Tibial nerve (tissue), 4 donors: ENCODE data around the gene THSD4. TPM values are rescaled to one million over a fixed set of nuclear protein-coding genes. Genes with fewer than 3 reads are reported as not detected.

ENCODE experiments used
- DNase-seq, 2 donors: peaks; one replicate each; pipeline ENCODE4 v3.0.0-alpha.2; 2019; ENCODE audit warnings: low spot score in 2 of 2
- H3K27ac ChIP-seq, 4 donors: fragments of 200-600 bp; sonication (generic) in 3 of 4; one replicate each; pipeline ENCODE4 v1.5.1; 2017 to 2019; ENCODE audit warnings: mild to moderate bottlenecking in 1 of 4
- H3K27me3 ChIP-seq, 2 donors: fragments of 200-600 bp; sonication (generic) in 1 of 2; one replicate each; pipeline versions ENCODE4 v1.5.1 to v1.6.0; 2017 to 2019
- H3K36me3 ChIP-seq, 3 donors: fragments of 200-600 bp; sonication (generic); one replicate each; pipeline ENCODE4 v1.5.1; 2018 to 2019
- H3K4me1 ChIP-seq, 4 donors: fragments of 200-600 bp; sonication (generic) in 3 of 4; one replicate each; pipeline ENCODE4 v1.5.1; 2017 to 2019
- H3K4me3 ChIP-seq, 4 donors: fragments of 200-600 bp; sonication (generic) in 3 of 4; one replicate each; pipeline ENCODE4 v1.5.1; 2017 to 2019; ENCODE audit warnings: mild to moderate bottlenecking in 1 of 4, moderate library complexity in 1 of 4
- H3K9me3 ChIP-seq, 4 donors: fragments of 200-600 bp; sonication (generic) in 3 of 4; one replicate each; pipeline ENCODE4 v1.5.1; 2017 to 2019
- CTCF ChIP-seq, 5 experiments: fragments of 200-600 bp in 3 of 5; fragments of 450-650 bp in 2 of 5; sonication (generic) in 3 of 5; IDR thresholded peaks; one replicate each; pipeline ENCODE4 v1.5.1; 2016 to 2019; ENCODE audit warnings: antibody characterized with exemption in 5 of 5, mild to moderate bottlenecking in 3 of 5, moderate library complexity in 2 of 5
- EP300 ChIP-seq, 2 donors: sonication (generic); formaldehyde crosslinking; IDR thresholded peaks; one replicate each; pipeline ENCODE4 v1.6.1; 2017; ENCODE audit warnings: antibody characterized with exemption in 2 of 2, mild to moderate bottlenecking in 1 of 2
- POLR2A ChIP-seq, 2 donors: fragments of 450-650 bp; IDR thresholded peaks; one replicate each; pipeline ENCODE4 v1.6.1; 2017; ENCODE audit warnings: antibody characterized with exemption in 2 of 2, mild to moderate bottlenecking in 2 of 2, moderate library complexity in 2 of 2
- WGBS, 2 donors: methylation state at CpG; one replicate each; pipeline ENCODE4 v1.1.5; 2018; 5-methylcytosine and 5-hydroxymethylcytosine counted together
- total RNA-seq, 4 donors: library from RNA; depleted of rRNA; stranded (reverse); fragments of >200 nt; gene quantifications; one replicate each; pipeline ENCODE4 v1.1.0, GENCODE V29; 2016

The THSD4 gene
- total RNA-seq, 4 donors from 2014 or later: 9.6 to 25.1 (median 21.2) TPM

DNA sequence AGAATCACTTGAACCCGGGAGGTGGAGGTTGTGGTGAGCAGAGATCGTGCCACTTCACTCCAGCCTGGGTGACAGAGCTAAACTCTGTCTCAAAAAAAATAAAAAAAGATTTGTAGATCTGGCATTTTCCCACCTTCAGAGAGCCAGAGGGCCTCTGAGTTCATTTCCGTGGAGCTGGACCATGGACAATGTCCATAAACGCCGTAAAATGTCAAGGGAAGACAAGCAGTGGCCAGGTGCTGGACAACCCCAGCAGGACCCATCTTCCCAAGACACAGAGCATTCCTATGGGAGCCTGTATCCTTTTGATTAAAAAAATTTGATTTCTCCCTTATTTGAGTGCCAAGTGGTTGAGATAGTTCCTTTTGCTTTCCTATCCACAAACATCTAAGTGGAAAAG is 627.7 kb downstream of the THSD4 start:
- DNase-seq: no peak
- Histone ChIP-seq H3K27ac (peak overlapping the region in 1 of 4 donors; percentile 5), H3K36me3 (no peaks in the 10 kb centered on the region), H3K4me3 (no peak overlapping the region), H3K9me3 (no peaks in the 10 kb centered on the region), H3K4me1 (no peaks in the 10 kb centered on the region), H3K27me3 (no peaks in the 10 kb centered on the region)
- TF ChIP-seq EP300 (IDR thresholded peaks at IDR 0.05) (no peak), POLR2A (IDR thresholded peaks at IDR 0.05) (no peak), CTCF (IDR thresholded peaks at IDR 0.05) (no peak)
- 66 to 79% methylated on average over 5 of the region's 5 CpGs for WGBS, 2 donors

- Histone ChIP-seq H3K27ac (no peak overlapping the region), H3K4me1 (no peaks in the 10 kb centered on the region), H3K36me3 (no peaks in the 10 kb centered on the region), H3K4me3 (no peak overlapping the region), H3K9me3 (no peaks in the 10 kb centered on the region), H3K27me3 (no peaks in the 10 kb centered on the region)
- no peak for TF ChIP-seq EP300 (IDR thresholded peaks at IDR 0.05)
- TF ChIP-seq CTCF (IDR thresholded peaks at IDR 0.05): peak; percentile 50 to 70 (median 65)
- DNase-seq: peak; percentile 45 to 72
- WGBS, 2 donors: 21 to 22% methylated on average over 6 of the region's 6 CpGs
These were observed 628.7 kb downstream of the THSD4 start for GRCh38 chr15:71743861-71744382.

- Histone ChIP-seq H3K4me3 (no peak overlapping the region), H3K4me1 (no peaks in the 10 kb centered on the region), H3K27me3 (no peaks in the 10 kb centered on the region), H3K27ac (no peak overlapping the region), H3K36me3 (no peaks in the 10 kb centered on the region), H3K9me3 (no peaks in the 10 kb centered on the region)
- TF ChIP-seq POLR2A (IDR thresholded peaks at IDR 0.05): no peak
- no peak for TF ChIP-seq CTCF (IDR thresholded peaks at IDR 0.05)
- no peak for TF ChIP-seq EP300 (IDR thresholded peaks at IDR 0.05)
- WGBS, 2 donors: 87% methylated on average over 7 to 17 of the region's 17 CpGs
- DNase-seq: no peak
These were observed 631.4 kb downstream of the THSD4 start for GRCh38 chr15:71746719-71747118.

GRCh38 chr15:71747128-71748083 is 632.1 kb downstream of the THSD4 start:
- Histone ChIP-seq H3K9me3 (no peaks in the 10 kb centered on the region), H3K27ac (no peak overlapping the region), H3K4me1 (peaks cover 0 to 6% (median 0%) of the 10 kb centered on the region in 4 donors), H3K36me3 (no peaks in the 10 kb centered on the region), H3K27me3 (no peaks in the 10 kb centered on the region), H3K4me3 (no peak overlapping the region)
- TF ChIP-seq EP300 (IDR thresholded peaks at IDR 0.05) (no peak), CTCF (IDR thresholded peaks at IDR 0.05) (no peak), POLR2A (IDR thresholded peaks at IDR 0.05) (no peak)
- 71 to 73% methylated on average over 12 of the region's 12 CpGs for WGBS, 2 donors
- no peak for DNase-seq

DNA sequence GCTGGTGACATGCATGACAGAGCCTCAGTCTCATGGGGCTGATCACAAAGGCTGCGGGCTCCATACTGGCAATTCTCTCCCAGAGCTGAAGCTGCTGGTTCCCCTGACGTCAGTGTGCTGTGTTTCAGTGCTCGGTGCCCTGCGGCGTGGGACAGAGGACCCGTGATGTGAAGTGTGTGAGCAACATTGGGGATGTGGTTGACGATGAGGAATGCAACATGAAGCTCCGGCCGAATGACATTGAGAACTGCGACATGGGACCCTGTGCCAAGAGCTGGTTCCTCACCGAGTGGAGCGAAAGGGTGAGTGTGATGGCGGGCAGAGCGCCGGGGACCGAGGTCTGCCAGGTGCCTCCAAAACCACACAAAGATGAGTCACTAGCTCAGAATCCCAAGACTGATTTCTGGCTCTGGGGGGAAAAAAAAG is 633.0 kb downstream of the THSD4 start:
- peaks cover 0 to 10% (median 0%) of the 10 kb centered on the region in 4 donors for H3K4me1 ChIP-seq
- no peak overlapping the region for H3K27ac ChIP-seq
- WGBS, 2 donors: 88 to 91% methylated on average over 12 to 16 of the region's 16 CpGs
- no peak overlapping the region for H3K4me3 ChIP-seq
- no peaks in the 10 kb centered on the region for H3K9me3 ChIP-seq
- no peak for TF ChIP-seq EP300 (IDR thresholded peaks at IDR 0.05)
- no peak for TF ChIP-seq POLR2A (IDR thresholded peaks at IDR 0.05)
- TF ChIP-seq CTCF (IDR thresholded peaks at IDR 0.05): no peak
- no peaks in the 10 kb centered on the region for H3K36me3 ChIP-seq
- no peak for DNase-seq
- H3K27me3 ChIP-seq: no peaks in the 10 kb centered on the region
